GM19193 (cell line): ENCODE data around the gene MUC5B.

Source experiments
- POLR2A ChIP-seq: IDR thresholded peaks from 4 replicates; pipeline ENCODE4 v1.6.1; 2011; ENCODE audit not compliant: insufficient read depth, insufficient read length; ENCODE audit errors: extremely low read depth

Gene MUC5B

GRCh38 chr11:1241706-1242105 lies 18.8 kb downstream of the MUC5B start:
- TF ChIP-seq POLR2A: no peak

- TF ChIP-seq POLR2A: no peak
Measured at GRCh38 chr11:1242289-1242688, 19.4 kb downstream of the MUC5B start.

GRCh38 chr11:1251236-1251770 lies 28.4 kb downstream of the MUC5B start:
- no peak for TF ChIP-seq POLR2A

DNA sequence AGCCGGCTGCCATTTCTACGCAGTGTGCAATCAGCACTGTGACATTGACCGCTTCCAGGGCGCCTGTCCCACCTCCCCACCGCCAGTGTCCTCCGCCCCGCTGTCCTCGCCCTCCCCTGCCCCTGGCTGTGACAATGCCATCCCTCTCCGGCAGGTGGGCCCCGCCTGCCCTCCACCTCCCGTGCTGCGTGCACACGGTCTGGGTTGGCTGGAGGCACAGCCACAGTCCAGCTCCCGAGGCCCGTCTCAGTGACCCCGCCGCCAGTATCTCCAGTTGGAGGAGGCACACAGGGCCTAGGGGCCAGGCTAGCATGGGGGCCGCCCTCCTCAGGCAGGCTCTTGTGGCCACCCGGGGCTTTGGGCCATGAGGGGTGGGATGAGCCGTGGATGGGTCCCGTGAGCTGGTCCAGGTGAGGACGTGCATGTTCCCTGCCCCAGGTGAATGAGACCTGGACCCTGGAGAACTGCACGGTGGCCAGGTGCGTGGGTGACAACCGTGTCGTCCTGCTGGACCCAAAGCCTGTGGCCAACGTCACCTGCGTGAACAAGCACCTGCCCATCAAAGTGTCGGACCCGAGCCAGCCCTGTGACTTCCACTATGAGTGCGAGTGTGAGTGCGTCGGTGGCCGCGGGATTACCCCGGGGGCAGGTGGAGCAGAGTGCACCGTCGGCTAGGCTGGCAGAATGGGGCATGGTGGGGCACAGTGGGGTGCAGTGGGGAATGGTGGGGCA lies 29.7 kb downstream of the MUC5B start:
- TF ChIP-seq POLR2A: no peak

DNA sequence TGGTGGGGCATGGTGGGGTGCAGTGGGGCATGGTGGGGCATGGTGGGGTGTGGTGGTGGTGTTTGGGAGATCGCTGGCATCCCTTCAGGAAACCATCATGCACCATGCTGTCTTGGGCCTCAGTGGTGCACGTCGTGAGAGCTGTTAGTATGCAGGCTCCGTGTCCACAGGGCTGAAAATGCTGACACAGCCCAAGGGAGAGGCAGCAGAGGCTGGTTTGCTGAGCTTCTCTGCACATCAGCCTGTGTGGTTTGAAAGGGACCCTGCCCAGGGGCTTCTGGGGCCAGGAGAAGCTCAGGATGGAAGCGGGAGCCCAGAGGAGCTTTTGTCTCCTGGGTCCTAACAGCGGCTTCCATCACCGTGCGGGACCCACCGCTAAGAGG lies 30.2 kb downstream of the MUC5B start:
- no peak for TF ChIP-seq POLR2A

- TF ChIP-seq POLR2A: no peak
Measured at GRCh38 chr11:1254086-1254648, 31.3 kb downstream of the MUC5B start.

DNA sequence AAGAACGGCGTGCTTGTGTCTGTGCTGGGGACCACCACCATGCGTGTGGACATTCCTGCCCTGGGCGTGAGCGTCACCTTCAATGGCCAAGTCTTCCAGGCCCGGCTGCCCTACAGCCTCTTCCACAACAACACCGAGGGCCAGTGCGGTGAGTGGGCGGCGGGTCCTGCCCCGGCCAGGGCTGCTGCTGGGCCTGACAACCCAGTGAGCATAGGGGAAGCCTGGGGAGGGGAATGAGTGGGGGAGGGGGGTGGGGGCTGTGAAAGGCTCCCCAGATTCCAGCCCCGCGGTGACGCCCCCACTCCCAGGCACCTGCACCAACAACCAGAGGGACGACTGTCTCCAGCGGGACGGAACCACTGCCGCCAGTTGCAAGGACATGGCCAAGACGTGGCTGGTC lies 31.9 kb downstream of the MUC5B start:
- TF ChIP-seq POLR2A: no peak

DNA sequence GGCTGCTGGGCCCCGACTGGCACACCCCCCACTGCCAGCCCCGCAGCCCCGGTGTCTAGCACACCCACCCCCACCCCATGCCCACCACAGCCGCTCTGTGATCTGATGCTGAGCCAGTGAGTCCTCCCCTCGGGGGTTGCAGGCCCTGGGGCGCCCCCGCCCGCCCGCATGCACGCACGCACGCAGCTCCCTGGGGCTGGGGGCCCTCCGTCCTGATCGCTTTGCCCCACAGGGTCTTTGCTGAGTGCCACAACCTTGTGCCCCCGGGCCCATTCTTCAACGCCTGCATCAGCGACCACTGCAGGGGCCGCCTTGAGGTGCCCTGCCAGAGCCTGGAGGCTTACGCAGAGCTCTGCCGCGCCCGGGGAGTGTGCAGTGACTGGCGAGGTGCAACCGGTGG lies 32.3 kb downstream of the MUC5B start:
- no peak for TF ChIP-seq POLR2A

DNA sequence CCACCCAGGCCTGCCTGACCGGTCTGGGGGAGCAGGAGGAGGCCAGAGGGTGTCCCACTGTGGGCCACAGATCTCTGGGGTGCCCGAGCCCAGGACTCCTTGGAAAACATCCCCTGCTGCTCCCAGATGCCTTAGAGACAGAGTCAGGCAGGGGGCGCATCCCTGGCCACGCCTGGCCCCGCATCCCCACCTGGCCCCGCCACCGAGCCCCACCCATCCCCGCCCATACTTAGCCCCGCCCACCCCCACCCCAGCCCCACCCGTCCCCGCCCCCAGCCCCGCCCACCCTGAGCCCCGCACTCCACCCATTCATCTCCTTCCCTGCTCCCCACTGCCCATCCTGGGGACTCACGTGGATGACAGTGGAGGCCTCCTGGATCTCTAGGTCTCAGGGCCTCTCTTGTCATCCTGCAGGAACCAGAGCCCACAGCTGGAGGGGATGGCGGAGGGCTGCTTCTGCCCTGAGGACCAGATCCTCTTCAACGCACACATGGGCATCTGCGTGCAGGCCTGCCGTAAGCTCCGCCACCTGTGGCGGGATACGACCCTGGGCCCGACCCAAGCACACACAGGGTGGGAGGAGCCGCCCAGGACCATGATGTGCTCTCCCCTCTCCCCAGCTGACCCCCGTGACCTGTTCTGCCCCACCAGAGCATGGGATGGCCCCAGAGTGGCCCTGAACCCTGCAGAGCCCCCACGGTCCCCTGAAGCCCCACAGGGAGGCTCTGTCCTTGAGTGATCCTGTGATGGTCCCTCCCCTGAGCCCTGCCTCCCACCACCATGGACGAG lies 33.6 kb downstream of the MUC5B start:
- TF ChIP-seq POLR2A: no peak

- no peak for TF ChIP-seq POLR2A
Measured at GRCh38 chr11:1257366-1257765, 34.5 kb downstream of the MUC5B start.

GRCh38 chr11:1257916-1258315 lies 35.0 kb downstream of the MUC5B start:
- TF ChIP-seq POLR2A: no peak

- no peak for TF ChIP-seq POLR2A
Measured at GRCh38 chr11:1258401-1259075, 35.7 kb downstream of the MUC5B start.

DNA sequence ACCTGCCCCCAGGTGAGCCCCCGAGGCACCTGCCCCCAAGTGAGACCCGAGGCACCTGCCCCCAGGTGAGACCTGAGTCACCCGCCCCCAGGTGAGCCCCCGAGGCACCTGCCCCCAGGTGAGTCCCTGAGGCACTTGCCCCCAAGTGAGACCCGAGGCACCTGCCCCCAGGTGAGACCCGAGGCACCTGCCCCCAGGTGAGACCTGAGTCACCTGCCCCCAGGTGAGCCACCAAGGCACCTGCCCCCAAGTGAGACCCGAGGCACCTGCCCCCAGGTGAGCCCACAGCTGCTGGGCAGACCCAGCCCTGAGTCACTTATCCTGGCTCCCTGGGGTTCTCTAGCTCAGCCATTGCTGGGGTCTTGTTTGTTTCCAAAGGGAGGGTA lies 36.2 kb downstream of the MUC5B start:
- no peak for TF ChIP-seq POLR2A

- TF ChIP-seq POLR2A: no peak
Measured at GRCh38 chr11:1259561-1259960, 36.7 kb downstream of the MUC5B start.

DNA sequence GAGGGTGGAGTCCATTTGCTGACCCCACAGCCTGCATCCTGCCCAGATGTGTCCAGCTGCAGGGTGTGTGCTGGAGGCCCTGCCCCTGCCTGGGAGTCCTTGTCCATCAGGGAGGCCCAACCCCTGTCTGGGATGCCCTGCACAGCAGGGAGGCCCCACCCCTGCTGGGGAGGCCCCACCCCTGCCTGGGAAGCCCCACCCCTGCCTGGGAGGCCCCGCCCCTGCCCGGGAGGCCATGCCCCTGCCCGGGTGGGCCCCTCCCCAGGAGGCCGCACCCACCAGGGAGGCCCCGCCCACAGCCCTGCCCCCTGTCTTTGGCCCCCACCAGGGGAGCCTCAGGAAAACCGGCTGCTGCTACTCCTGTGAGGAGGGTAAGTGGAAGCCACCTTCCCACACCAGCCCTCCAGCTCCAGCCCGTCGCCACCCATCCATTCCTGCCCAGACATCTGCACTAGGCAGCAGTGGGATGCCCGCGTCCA lies 37.2 kb downstream of the MUC5B start:
- no peak for TF ChIP-seq POLR2A
